ENCODE measurements around the gene QTRT2. TPM values are rescaled to one million over a fixed set of nuclear protein-coding genes. Genes with fewer than 3 reads are reported as not detected.

Gene QTRT2
- total and polyA plus RNA-seq, 10 of the 15 experiments (the other 5 are each of a cell fraction or from before 2014, with no cell fraction given) = 17.8 to 42.3 (median 28.7) TPM

Other genes starting within 250 kb of the QTRT2 start
- 3.8 and 5.9 TPM in 2 replicates for gene GRAMD1C, start 217.9 kb upstream of the QTRT2 start, total RNA-seq (2014; rRNA removed)
- gene GRAMD1C, start 217.9 kb upstream of the QTRT2 start, total RNA-seq (2014; rRNA removed; fragmentation: Illumina TruSeq; extraction: Trizol) = 9.2 and 9.8 TPM in 2 replicates
- gene GRAMD1C, start 217.9 kb upstream of the QTRT2 start, total RNA-seq (2021) = 5.5 TPM in 2 replicates
- gene GRAMD1C, start 217.9 kb upstream of the QTRT2 start, polyA plus RNA-seq (2011; rRNA removed) = 5.4 and 9.1 TPM in 2 replicates
- 6.1 and 7.6 TPM in 2 replicates for gene GRAMD1C, start 217.9 kb upstream of the QTRT2 start, polyA plus RNA-seq (2014; fragmentation: Illumina TruSeq; extraction: Trizol)
- gene GRAMD1C, start 217.9 kb upstream of the QTRT2 start, polyA plus RNA-seq (2014; fragmentation: Nextera tagmentation; extraction: Ambion mirVana) = 1 to 10 TPM; 3.2 to 8.4 TPM
- 2.5 and 3.8 TPM in 2 replicates for gene GRAMD1C, start 217.9 kb upstream of the QTRT2 start, polyA plus RNA-seq (2014; rRNA removed)
- 1 to 10 TPM; 4.9 to 8.8 TPM for gene GRAMD1C, start 217.9 kb upstream of the QTRT2 start, polyA plus RNA-seq (2016; fragmentation: Nextera tagmentation; extraction: Ambion mirVana)
- gene ZDHHC23, start 108.7 kb upstream of the QTRT2 start, total RNA-seq (2014; rRNA removed) = 3.2 and 4.3 TPM in 2 replicates
- gene ZDHHC23, start 108.7 kb upstream of the QTRT2 start, total RNA-seq (2014; rRNA removed; fragmentation: Illumina TruSeq; extraction: Trizol) = 3.3 and 3.5 TPM in 2 replicates
- 3.3 and 4.6 TPM in 2 replicates for gene ZDHHC23, start 108.7 kb upstream of the QTRT2 start, total RNA-seq (2021)
- 2.6 and 3.1 TPM in 2 replicates for gene ZDHHC23, start 108.7 kb upstream of the QTRT2 start, polyA plus RNA-seq (2011; rRNA removed)
- gene ZDHHC23, start 108.7 kb upstream of the QTRT2 start, polyA plus RNA-seq (2014; fragmentation: Illumina TruSeq; extraction: Trizol) = 4.3 and 5.0 TPM in 2 replicates
- gene ZDHHC23, start 108.7 kb upstream of the QTRT2 start, polyA plus RNA-seq (2014; fragmentation: Nextera tagmentation; extraction: Ambion mirVana) = 1 to 10 TPM in 1 of 2 experiments, under 1 TPM in 1; 0.79 to 1.0 TPM
- 3.2 and 3.8 TPM in 2 replicates for gene ZDHHC23, start 108.7 kb upstream of the QTRT2 start, polyA plus RNA-seq (2014; rRNA removed)
- 1 to 10 TPM in 1 of 2 experiments, under 1 TPM in 1; 0.95 to 1.4 TPM for gene ZDHHC23, start 108.7 kb upstream of the QTRT2 start, polyA plus RNA-seq (2016; fragmentation: Nextera tagmentation; extraction: Ambion mirVana)
- gene CCDC191, start 211 bp upstream of the QTRT2 start, total RNA-seq (2014; rRNA removed) = 1.4 and 2.2 TPM in 2 replicates
- 2.5 and 2.9 TPM in 2 replicates for gene CCDC191, start 211 bp upstream of the QTRT2 start, total RNA-seq (2014; rRNA removed; fragmentation: Illumina TruSeq; extraction: Trizol)
- gene CCDC191, start 211 bp upstream of the QTRT2 start, total RNA-seq (2021) = 1.5 and 1.7 TPM in 2 replicates
- 2.4 and 4.5 TPM in 2 replicates for gene CCDC191, start 211 bp upstream of the QTRT2 start, polyA plus RNA-seq (2011; rRNA removed)
- gene CCDC191, start 211 bp upstream of the QTRT2 start, polyA plus RNA-seq (2014; fragmentation: Illumina TruSeq; extraction: Trizol) = 2.6 and 4.0 TPM in 2 replicates
- gene CCDC191, start 211 bp upstream of the QTRT2 start, polyA plus RNA-seq (2014; fragmentation: Nextera tagmentation; extraction: Ambion mirVana) = 1 to 10 TPM; 1.3 to 1.6 TPM
- gene CCDC191, start 211 bp upstream of the QTRT2 start, polyA plus RNA-seq (2014; rRNA removed) = 1.7 and 2.2 TPM in 2 replicates
- 1 to 10 TPM; 1.2 to 1.7 TPM for gene CCDC191, start 211 bp upstream of the QTRT2 start, polyA plus RNA-seq (2016; fragmentation: Nextera tagmentation; extraction: Ambion mirVana)
- not detected in 2 replicates for gene DRD3, start 122.3 kb downstream of the QTRT2 start, total RNA-seq (2014; rRNA removed)
- not detected in 2 replicates for gene DRD3, start 122.3 kb downstream of the QTRT2 start, total RNA-seq (2014; rRNA removed; fragmentation: Illumina TruSeq; extraction: Trizol)
- not detected in 2 replicates for gene DRD3, start 122.3 kb downstream of the QTRT2 start, total RNA-seq (2021)
- gene DRD3, start 122.3 kb downstream of the QTRT2 start, polyA plus RNA-seq (2011; rRNA removed) = not detected in 2 replicates
- gene DRD3, start 122.3 kb downstream of the QTRT2 start, polyA plus RNA-seq (2014; fragmentation: Illumina TruSeq; extraction: Trizol) = not detected in 2 replicates
- gene DRD3, start 122.3 kb downstream of the QTRT2 start, polyA plus RNA-seq (2014; fragmentation: Nextera tagmentation; extraction: Ambion mirVana) = not detected
- not detected in 2 replicates for gene DRD3, start 122.3 kb downstream of the QTRT2 start, polyA plus RNA-seq (2014; rRNA removed)
- not detected for gene DRD3, start 122.3 kb downstream of the QTRT2 start, polyA plus RNA-seq (2016; fragmentation: Nextera tagmentation; extraction: Ambion mirVana)
- gene ZNF80, start 180.8 kb downstream of the QTRT2 start, total RNA-seq (2014; rRNA removed) = not detected in 2 replicates
- gene ZNF80, start 180.8 kb downstream of the QTRT2 start, total RNA-seq (2014; rRNA removed; fragmentation: Illumina TruSeq; extraction: Trizol) = not detected in 2 replicates
- gene ZNF80, start 180.8 kb downstream of the QTRT2 start, total RNA-seq (2021) = not detected in 2 replicates
- not detected in 2 replicates for gene ZNF80, start 180.8 kb downstream of the QTRT2 start, polyA plus RNA-seq (2011; rRNA removed)
- gene ZNF80, start 180.8 kb downstream of the QTRT2 start, polyA plus RNA-seq (2014; fragmentation: Illumina TruSeq; extraction: Trizol) = not detected in 2 replicates
- not detected for gene ZNF80, start 180.8 kb downstream of the QTRT2 start, polyA plus RNA-seq (2014; fragmentation: Nextera tagmentation; extraction: Ambion mirVana)
- not detected in 2 replicates for gene ZNF80, start 180.8 kb downstream of the QTRT2 start, polyA plus RNA-seq (2014; rRNA removed)
- not detected for gene ZNF80, start 180.8 kb downstream of the QTRT2 start, polyA plus RNA-seq (2016; fragmentation: Nextera tagmentation; extraction: Ambion mirVana)
- 0.38 and 0.56 TPM in 2 replicates for gene TIGIT, start 237.3 kb downstream of the QTRT2 start, total RNA-seq (2014; rRNA removed)
- gene TIGIT, start 237.3 kb downstream of the QTRT2 start, total RNA-seq (2014; rRNA removed; fragmentation: Illumina TruSeq; extraction: Trizol) = 0.37 and 1.0 TPM in 2 replicates
- gene TIGIT, start 237.3 kb downstream of the QTRT2 start, total RNA-seq (2021) = 0.21 and 0.85 TPM in 2 replicates
- gene TIGIT, start 237.3 kb downstream of the QTRT2 start, polyA plus RNA-seq (2011; rRNA removed) = 0.08 and 0.23 TPM in 2 replicates
- gene TIGIT, start 237.3 kb downstream of the QTRT2 start, polyA plus RNA-seq (2014; fragmentation: Illumina TruSeq; extraction: Trizol) = 0.38 and 1.1 TPM in 2 replicates
- gene TIGIT, start 237.3 kb downstream of the QTRT2 start, polyA plus RNA-seq (2014; fragmentation: Nextera tagmentation; extraction: Ambion mirVana) = 1 to 10 TPM; 2.7 to 4.7 TPM
- 0.50 and 7.2 TPM in 2 replicates for gene TIGIT, start 237.3 kb downstream of the QTRT2 start, polyA plus RNA-seq (2014; rRNA removed)
- gene TIGIT, start 237.3 kb downstream of the QTRT2 start, polyA plus RNA-seq (2016; fragmentation: Nextera tagmentation; extraction: Ambion mirVana) = 1 to 10 TPM; 3.1 to 3.8 TPM

Data from GM12878 (cell line).